Vagina (tissue), 2 donors: Measurements from ENCODE around the gene GNGT2.

Experiments
- CTCF ChIP-seq, 3 experiments: fragments of 450-650 bp in 2 of 3; fragments of 200-600 bp in 1 of 3; sonication (generic) in 1 of 3; IDR thresholded peaks; one replicate each; pipeline ENCODE4 v1.5.1; 2017 to 2019; ENCODE audit warnings: antibody characterized with exemption in 3 of 3, mild to moderate bottlenecking in 2 of 3, moderate library complexity in 2 of 3
- POLR2A ChIP-seq, 2 donors: fragments of 450-650 bp; IDR thresholded peaks; one replicate each; pipeline ENCODE4 v1.6.1; 2017; ENCODE audit warnings: antibody characterized with exemption in 2 of 2, mild to moderate bottlenecking in 2 of 2, moderate library complexity in 2 of 2

DNA sequence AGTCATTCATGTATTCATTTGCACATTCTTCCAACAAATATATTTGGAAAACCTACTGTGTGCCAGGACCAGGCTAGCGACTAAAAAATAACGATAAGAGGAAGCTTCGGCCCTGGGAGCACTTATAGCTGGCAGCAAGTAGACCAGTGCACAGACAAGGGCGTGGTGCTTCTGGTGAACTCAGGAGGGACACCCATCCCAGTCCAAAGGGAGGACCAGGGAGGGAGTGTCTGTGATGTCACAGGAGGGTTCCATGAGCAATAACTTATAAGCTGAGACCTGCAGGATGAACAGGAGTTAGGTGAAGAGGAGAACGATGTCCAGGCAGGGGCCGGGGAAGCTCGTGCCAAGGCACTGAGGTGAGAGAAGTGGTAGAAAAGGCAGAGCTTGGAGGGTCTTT lies 37.6 kb upstream of the GNGT2 start:
- TF ChIP-seq CTCF (IDR thresholded peaks at IDR 0.05) (no peak), POLR2A (IDR thresholded peaks at IDR 0.05) (no peak)
